HEK293T (cell line): ENCODE results near the gene DDAH1.

Experiments used
- CTCF ChIA-PET: fragments of 350-600 bp; formaldehyde crosslinking; extraction: SDS; loops from one replicate; lab custom pipeline; 2021; ENCODE audit warnings: antibody characterized with exemption, inconsistent platforms; lab: Yijun Ruan, JAX
- POLR2A ChIA-PET: fragments of 350-600 bp; formaldehyde crosslinking; extraction: SDS; loops from one replicate; lab custom pipeline; 2020; ENCODE audit warnings: antibody characterized with exemption, inconsistent platforms; lab: Yijun Ruan, JAX
- DNase-seq: peaks from one replicate; pipeline ENCODE4 v3.0.0; 2012; ENCODE audit warnings: mixed read lengths; ENCODE audit errors: extremely low spot score
- ARNT ChIP-seq: fragments of 450-650 bp; IDR thresholded peaks from 2 replicates; pipeline ENCODE4 v1.6.1; 2017; ENCODE audit warnings: mild to moderate bottlenecking
- BHLHE40 ChIP-seq: fragments of 450-650 bp; IDR thresholded peaks from 2 replicates; pipeline ENCODE4 v1.6.1; 2016; ENCODE audit warnings: mild to moderate bottlenecking, moderate library complexity, borderline replicate concordance
- CTBP1 ChIP-seq: fragments of 450-650 bp; IDR thresholded peaks from 2 replicates; pipeline ENCODE4 v1.6.1; 2016; ENCODE audit warnings: borderline replicate concordance
- ELF4 ChIP-seq: fragments of 450-650 bp; IDR thresholded peaks from 2 replicates; pipeline ENCODE4 v1.6.1; 2017; ENCODE audit warnings: antibody characterized with exemption
- FOXA1 ChIP-seq: fragments of 450-650 bp; IDR thresholded peaks from 2 replicates; pipeline ENCODE4 v1.6.1; 2016; ENCODE audit warnings: mild to moderate bottlenecking
- FOXK2 ChIP-seq: fragments of 450-650 bp; IDR thresholded peaks from 2 replicates; pipeline ENCODE4 v1.6.1; 2016; ENCODE audit warnings: mild to moderate bottlenecking
- FOXM1 ChIP-seq: fragments of 450-650 bp; IDR thresholded peaks from 2 replicates; pipeline ENCODE4 v1.6.1; 2017; ENCODE audit warnings: mild to moderate bottlenecking, borderline replicate concordance
- HDGF ChIP-seq: fragments of 450-650 bp; IDR thresholded peaks from 2 replicates; pipeline ENCODE4 v1.6.1; 2017; ENCODE audit warnings: antibody characterized with exemption, borderline replicate concordance
- L3MBTL2 ChIP-seq: fragments of 450-650 bp; conservative IDR thresholded peaks from 2 replicates; pipeline ENCODE4 v1.6.1; 2016; ENCODE audit warnings: mild to moderate bottlenecking
- LEF1 ChIP-seq: fragments of 450-650 bp; IDR thresholded peaks from 2 replicates; pipeline ENCODE4 v1.6.1; 2017; ENCODE audit warnings: mild to moderate bottlenecking, borderline replicate concordance
- NFRKB ChIP-seq: fragments of 450-650 bp; IDR thresholded peaks from 2 replicates; pipeline ENCODE4 v1.6.1; 2016; ENCODE audit warnings: mild to moderate bottlenecking, moderate library complexity
- PKNOX1 ChIP-seq: fragments of 450-650 bp; IDR thresholded peaks from 2 replicates; pipeline ENCODE4 v1.6.1; 2016
- SP1 ChIP-seq: fragments of 450-650 bp; IDR thresholded peaks from 2 replicates; pipeline ENCODE4 v1.6.1; 2017
- SUZ12 ChIP-seq: fragments of 450-650 bp; IDR thresholded peaks from 2 replicates; pipeline ENCODE4 v1.6.1; 2016; ENCODE audit warnings: mild to moderate bottlenecking
- TARDBP ChIP-seq: fragments of 450-650 bp; IDR thresholded peaks from 2 replicates; pipeline ENCODE4 v1.6.1; 2016
- ZNF384 ChIP-seq: fragments of 450-650 bp; IDR thresholded peaks from 2 replicates; pipeline ENCODE4 v1.6.1; 2016

Gene DDAH1

GRCh38 chr1:85313888-85314696 is 150.9 kb downstream of the DDAH1 start:
- ChIA-PET POLR2A (no interaction called here), CTCF (interaction anchor here (1.3 kb wide), 1 partner anchor 267 kb away, joined by 4 read pairs; no protein-coding TSS in a partner anchor)
- TF ChIP-seq ZNF384: no peak
- DNase-seq: no peak

GRCh38 chr1:85311818-85312217 is 153.1 kb downstream of the DDAH1 start:
- CTCF ChIA-PET: no interaction called here
- DNase-seq: no peak

GRCh38 chr1:85308833-85309350 is 156.1 kb downstream of the DDAH1 start:
- POLR2A ChIA-PET: interaction anchor here (1.4 to 1.6 kb wide), 2 partner anchors 156 to 272 kb away, joined by 4 to 6 read pairs; partner anchors contain the start of genes CCN1 and DDAH1
- CTCF ChIA-PET: interaction anchor here (0.6 to 1.7 kb wide), 10 partner anchors 11 to 708 kb away, joined by 3 to 8 read pairs (median 4); partner anchors contain the start of gene ZNHIT6
- TF ChIP-seq NFRKB: no peak
- TF ChIP-seq FOXM1: no peak
- no peak for TF ChIP-seq FOXK2
- no peak for TF ChIP-seq TARDBP
- no peak for TF ChIP-seq L3MBTL2
- TF ChIP-seq ZNF384: no peak
- TF ChIP-seq ELF4: no peak
- TF ChIP-seq SUZ12: no peak
- no peak for TF ChIP-seq ARNT
- DNase-seq: no peak

More at GRCh38 chr1:85311818-85312217, 153.1 kb downstream of the DDAH1 start:
- POLR2A ChIA-PET: interaction anchor here (1.1 kb wide), 1 partner anchor 270 kb away, joined by 6 read pairs; no protein-coding TSS in a partner anchor
- TF ChIP-seq LEF1: no peak
- no peak for TF ChIP-seq NFRKB
- TF ChIP-seq BHLHE40: no peak
- TF ChIP-seq ZNF384: no peak
- TF ChIP-seq L3MBTL2: no peak
- no peak for TF ChIP-seq FOXM1
- no peak for TF ChIP-seq SUZ12
- no peak for TF ChIP-seq FOXA1

- DNase-seq: peak; percentile 91
- CTCF ChIA-PET: interaction anchor here (0.5 to 1.7 kb wide), 11 partner anchors 10 to 586 kb away, joined by 3 to 8 read pairs (median 3); partner anchors contain the start of gene ZNHIT6
- TF ChIP-seq L3MBTL2 (no peak), BHLHE40 (no peak), CTBP1 (no peak), SP1 (no peak), PKNOX1 (no peak), ZNF384 (no peak), ELF4 (no peak), FOXK2 (no peak), FOXA1 (no peak), FOXM1 (no peak), TARDBP (no peak)
- POLR2A ChIA-PET: interaction anchor here (1.4 to 1.6 kb wide), 2 partner anchors 157 to 273 kb away, joined by 4 to 6 read pairs; partner anchors contain the start of genes CCN1 and DDAH1
Measured at GRCh38 chr1:85307987-85308832, 156.7 kb downstream of the DDAH1 start.

GRCh38 chr1:85306236-85306635 is 158.7 kb downstream of the DDAH1 start:
- CTCF ChIA-PET: interaction anchor here (0.8 kb wide), 1 partner anchor 387 kb away, joined by 3 read pairs; no protein-coding TSS in a partner anchor
- no peak for TF ChIP-seq LEF1
- no peak for TF ChIP-seq SP1
- TF ChIP-seq ELF4: no peak
- TF ChIP-seq CTBP1: no peak
- no peak for TF ChIP-seq FOXK2
- no peak for TF ChIP-seq BHLHE40
- no peak for TF ChIP-seq ARNT
- DNase-seq: no peak
- POLR2A ChIA-PET: interaction anchor here (1.5 kb wide), 1 partner anchor 275 kb away, joined by 3 read pairs; the partner anchor contains the start of gene CCN1

GRCh38 chr1:85303440-85304162 is 161.4 kb downstream of the DDAH1 start:
- ChIA-PET POLR2A (interaction anchor here (1.2 kb wide), 1 partner anchor 278 kb away, joined by 3 read pairs; no protein-coding TSS in a partner anchor), CTCF (interaction anchor here (0.6 kb wide), 2 partner anchors 53 to 647 kb away, joined by 3 read pairs; no protein-coding TSS in a partner anchor)
- DNase-seq: no peak
- TF ChIP-seq ZNF384: no peak
- TF ChIP-seq FOXK2: no peak
- no peak for TF ChIP-seq L3MBTL2
- no peak for TF ChIP-seq NFRKB
- TF ChIP-seq LEF1: no peak
- TF ChIP-seq FOXM1: no peak
- TF ChIP-seq CTBP1: no peak
- no peak for TF ChIP-seq ARNT
- no peak for TF ChIP-seq PKNOX1
- TF ChIP-seq FOXA1: no peak
- TF ChIP-seq HDGF: no peak
- no peak for TF ChIP-seq BHLHE40
- TF ChIP-seq SUZ12: no peak
- no peak for TF ChIP-seq SP1
- no peak for TF ChIP-seq ELF4
